Fibroblast of lung (primary cell): ENCODE results near the gene SUPT3H. TPM values are rescaled to one million over a fixed set of nuclear protein-coding genes. Genes with fewer than 3 reads are reported as not detected.
A peak's percentile ranks its signal among the peaks of the same experiment; 100 is the strongest.

ENCODE experiments used
- DNase-seq, 2 donors: peaks; one replicate each; pipeline versions ENCODE4 v3.0.0 to v3.0.0-alpha.2; 2010; ENCODE audit warnings: low read depth in 2 of 2
- H2AFZ ChIP-seq: 2 replicates; pipeline ENCODE4 v1.5.1; 2012; ENCODE audit warnings: low read length, control low read depth, inconsistent platforms
- H3K27ac ChIP-seq: 2 replicates; pipeline ENCODE4 v1.5.1; 2011; ENCODE audit warnings: low read length, control low read depth; ENCODE audit not compliant: insufficient read depth
- H3K27me3 ChIP-seq: 2 replicates; pipeline ENCODE4 v1.5.1; 2011; ENCODE audit warnings: mild to moderate bottlenecking, low read length; ENCODE audit not compliant: control insufficient read depth, insufficient read depth
- H3K36me3 ChIP-seq: 2 replicates; pipeline ENCODE4 v1.5.1; 2011; ENCODE audit warnings: low read length; ENCODE audit not compliant: control insufficient read depth, insufficient read depth
- H3K4me1 ChIP-seq: 2 replicates; pipeline ENCODE4 v1.5.1; 2011; ENCODE audit warnings: low read length; ENCODE audit not compliant: control insufficient read depth, insufficient read depth; ENCODE audit errors: extremely low read depth
- H3K4me2 ChIP-seq: 2 replicates; pipeline ENCODE4 v1.5.1; 2011; ENCODE audit warnings: low read length, control low read depth; ENCODE audit not compliant: insufficient read depth; ENCODE audit errors: extremely low read depth
- H3K4me3 ChIP-seq, 4 experiments: fragments of 200-600 bp in 1 of 4; sonication (generic) in 1 of 4; replicated peaks in 1 of 4; 2 replicates each; pipeline ENCODE4 v1.5.1; 2011 to 2016; ENCODE audit warnings: low read length in 4 of 4, low read depth in 3 of 4, mild to moderate bottlenecking in 3 of 4, control low read depth in 2 of 4, inconsistent platforms in 1 of 4, mixed read lengths in 1 of 4; ENCODE audit not compliant: insufficient read depth in 1 of 4; ENCODE audit errors: control extremely low read depth in 1 of 4
- H3K79me2 ChIP-seq: 2 replicates; pipeline ENCODE4 v1.5.1; 2012; ENCODE audit warnings: mild to moderate bottlenecking, low read length, inconsistent platforms; ENCODE audit not compliant: control insufficient read depth, insufficient read depth
- H3K9ac ChIP-seq: 2 replicates; pipeline ENCODE4 v1.5.1; 2011; ENCODE audit warnings: mild to moderate bottlenecking, low read length, control low read depth; ENCODE audit not compliant: insufficient read depth
- H3K9me3 ChIP-seq: 2 replicates; pipeline ENCODE4 v1.5.1; 2012; ENCODE audit warnings: low read depth, low read length; ENCODE audit not compliant: control insufficient read depth, insufficient read depth
- H4K20me1 ChIP-seq: 2 replicates; pipeline ENCODE4 v1.5.1; 2011; ENCODE audit warnings: low read length; ENCODE audit not compliant: control insufficient read depth, insufficient read depth; ENCODE audit errors: extremely low read depth
- EZH2 ChIP-seq: IDR thresholded peaks from 2 replicates; pipeline ENCODE4 v1.5.1; 2012; ENCODE audit warnings: low read length, control low read depth, mild to moderate bottlenecking; ENCODE audit errors: missing control alignments
- polyA plus RNA-seq, 2 donors: library from polyadenylated mRNA; depleted of rRNA in 1 of 2; stranded (reverse) in 1 of 2; unstranded in 1 of 2; fragments of >200 nt; gene quantifications; 2 replicates each; pipeline ENCODE4 v1.2.1, GENCODE V29; 2011 to 2012; ENCODE audit warnings: missing spikeins in 1 of 2
- total RNA-seq: library from RNA; depleted of rRNA; stranded (reverse); fragments of >200 nt; gene quantifications from 2 replicates; pipeline ENCODE4 v1.2.1, GENCODE V29; 2014
- TF ChIP-seq, protein P1 (sequence below), 2 donors: IDR thresholded peaks in 1 of 2; conservative IDR thresholded peaks in 1 of 2; 1 replicate in 1 of 2; 2 replicates in 1 of 2; pipeline ENCODE4 v1.5.1; 2011 to 2012; ENCODE audit warnings: low read length in 2 of 2, control low read depth in 1 of 2, inconsistent platforms in 1 of 2, low read depth in 1 of 2, mild to moderate bottlenecking in 1 of 2

The SUPT3H gene
- total and polyA plus RNA-seq, 2 donors (not counting 1 experiment from before 2014, with no cell fraction given) = 8.3 to 8.5 TPM

DNA sequence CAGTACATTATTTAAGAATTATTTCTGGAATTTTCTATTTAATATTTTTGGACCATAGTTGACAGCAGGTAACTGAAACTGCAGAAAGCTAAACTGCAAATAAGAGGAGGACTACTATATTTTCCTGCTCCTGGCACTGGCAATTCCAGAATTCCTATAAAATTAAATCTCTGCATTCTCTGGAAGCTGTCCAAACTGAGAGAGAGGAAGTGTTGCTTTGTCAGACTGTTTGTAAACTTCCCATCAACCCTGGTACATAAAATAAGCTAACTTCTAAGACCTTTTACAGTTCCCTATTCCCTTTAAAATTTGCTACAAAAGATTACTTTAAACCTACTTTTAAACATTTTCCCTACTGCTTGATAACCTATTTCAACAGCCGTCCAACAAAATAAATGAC lies 245.7 kb downstream of the SUPT3H start:
- peak; percentile 22 to 28 for DNase-seq

DNA sequence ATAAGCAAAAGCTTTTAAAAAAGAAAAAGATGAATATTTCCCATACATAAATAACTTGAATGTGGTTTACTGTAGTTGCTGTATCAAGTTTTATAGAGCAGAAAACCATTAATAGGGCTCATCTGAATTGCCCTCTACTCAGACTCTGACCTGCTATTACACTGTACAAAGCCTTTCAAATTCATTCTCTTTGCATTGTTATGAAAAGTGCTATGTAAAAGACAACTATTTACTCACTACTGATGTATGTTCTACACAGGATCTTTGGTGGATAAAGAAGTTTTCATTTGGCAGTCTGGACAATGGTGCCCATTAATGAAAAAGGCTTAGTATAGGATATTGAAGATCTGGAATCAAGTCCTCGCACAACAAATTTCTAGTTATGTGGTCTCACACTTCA lies 248.7 kb downstream of the SUPT3H start:
- no peaks in the 10 kb centered on the region for H3K36me3 ChIP-seq
- H2AFZ ChIP-seq = no peak overlapping the region
- H3K27me3 ChIP-seq = no peaks in the 10 kb centered on the region
- no peak overlapping the region for H3K4me3 ChIP-seq
- no peak overlapping the region for H3K4me2 ChIP-seq
- TF ChIP-seq EZH2 = no peak
- TF ChIP-seq, protein P1, sequence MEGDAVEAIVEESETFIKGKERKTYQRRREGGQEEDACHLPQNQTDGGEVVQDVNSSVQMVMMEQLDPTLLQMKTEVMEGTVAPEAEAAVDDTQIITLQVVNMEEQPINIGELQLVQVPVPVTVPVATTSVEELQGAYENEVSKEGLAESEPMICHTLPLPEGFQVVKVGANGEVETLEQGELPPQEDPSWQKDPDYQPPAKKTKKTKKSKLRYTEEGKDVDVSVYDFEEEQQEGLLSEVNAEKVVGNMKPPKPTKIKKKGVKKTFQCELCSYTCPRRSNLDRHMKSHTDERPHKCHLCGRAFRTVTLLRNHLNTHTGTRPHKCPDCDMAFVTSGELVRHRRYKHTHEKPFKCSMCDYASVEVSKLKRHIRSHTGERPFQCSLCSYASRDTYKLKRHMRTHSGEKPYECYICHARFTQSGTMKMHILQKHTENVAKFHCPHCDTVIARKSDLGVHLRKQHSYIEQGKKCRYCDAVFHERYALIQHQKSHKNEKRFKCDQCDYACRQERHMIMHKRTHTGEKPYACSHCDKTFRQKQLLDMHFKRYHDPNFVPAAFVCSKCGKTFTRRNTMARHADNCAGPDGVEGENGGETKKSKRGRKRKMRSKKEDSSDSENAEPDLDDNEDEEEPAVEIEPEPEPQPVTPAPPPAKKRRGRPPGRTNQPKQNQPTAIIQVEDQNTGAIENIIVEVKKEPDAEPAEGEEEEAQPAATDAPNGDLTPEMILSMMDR (conservative IDR thresholded peaks at IDR 0.05 in 1 of 2, IDR thresholded peaks at IDR 0.05 in 1 of 2; ENCODE audit: low read depth in 1 of 2, low read length in 2 of 2) = no peak
- no peak for DNase-seq
- no peaks in the 10 kb centered on the region for H4K20me1 ChIP-seq
- no peak overlapping the region for H3K9ac ChIP-seq
- no peaks in the 10 kb centered on the region for H3K79me2 ChIP-seq
- H3K9me3 ChIP-seq = no peaks in the 10 kb centered on the region
- H3K27ac ChIP-seq = no peak overlapping the region
- H3K4me1 ChIP-seq = no peaks in the 10 kb centered on the region

More for the DNA sequence above, 245.7 kb downstream of the SUPT3H start:
- H3K27me3 ChIP-seq = no peaks in the 10 kb centered on the region
- no peaks in the 10 kb centered on the region for H3K79me2 ChIP-seq
- H3K9me3 ChIP-seq = no peaks in the 10 kb centered on the region
- no peak overlapping the region for H3K9ac ChIP-seq
- H2AFZ ChIP-seq = no peak overlapping the region
- H4K20me1 ChIP-seq = no peaks in the 10 kb centered on the region
- H3K4me1 ChIP-seq = no peaks in the 10 kb centered on the region
- H3K4me2 ChIP-seq = no peak overlapping the region
- no peak overlapping the region for H3K4me3 ChIP-seq
- no peaks in the 10 kb centered on the region for H3K36me3 ChIP-seq
- H3K27ac ChIP-seq = no peak overlapping the region
- TF ChIP-seq, protein P1 (conservative IDR thresholded peaks at IDR 0.05 in 1 of 2, IDR thresholded peaks at IDR 0.05 in 1 of 2; ENCODE audit: low read depth in 1 of 2, low read length in 2 of 2) = no peak
- TF ChIP-seq EZH2 = no peak

DNA sequence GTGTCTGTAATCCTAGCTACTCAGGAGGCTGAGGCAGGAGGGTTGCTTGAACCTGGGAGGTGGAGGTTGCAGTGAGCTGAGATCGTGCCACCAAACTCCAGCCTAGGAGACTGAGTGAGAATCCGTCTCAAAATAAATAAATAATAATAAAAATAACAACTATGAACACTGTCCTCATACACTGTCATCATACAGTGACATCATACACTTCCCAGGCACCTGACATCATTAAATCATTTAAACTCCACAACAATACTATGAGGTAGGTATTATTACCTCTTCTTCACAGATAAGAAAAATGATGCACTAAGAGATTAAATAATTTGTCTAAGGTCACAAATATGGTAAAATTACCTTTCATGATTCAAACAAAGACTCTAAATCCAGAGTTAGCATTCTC lies 250.5 kb downstream of the SUPT3H start:
- H3K36me3 ChIP-seq = no peaks in the 10 kb centered on the region
- no peak overlapping the region for H2AFZ ChIP-seq
- no peak for TF ChIP-seq EZH2
- TF ChIP-seq, protein P1 (conservative IDR thresholded peaks at IDR 0.05 in 1 of 2, IDR thresholded peaks at IDR 0.05 in 1 of 2; ENCODE audit: low read depth in 1 of 2, low read length in 2 of 2) = no peak
- H3K4me1 ChIP-seq = no peaks in the 10 kb centered on the region
- H3K27ac ChIP-seq = no peak overlapping the region
- no peaks in the 10 kb centered on the region for H3K27me3 ChIP-seq
- H3K9ac ChIP-seq = no peak overlapping the region
- no peaks in the 10 kb centered on the region for H4K20me1 ChIP-seq
- H3K4me2 ChIP-seq = no peak overlapping the region
- DNase-seq = no peak
- H3K9me3 ChIP-seq = no peaks in the 10 kb centered on the region
- H3K79me2 ChIP-seq = no peaks in the 10 kb centered on the region
- no peak overlapping the region for H3K4me3 ChIP-seq
